Loucy (cell line): Measurements from ENCODE around the gene SMC1B.

Experiments used
- CTCF ChIP-seq: fragments of 200-600 bp; sonication (generic); conservative IDR thresholded peaks from 2 replicates; pipeline ENCODE4 v1.5.1; 2014; ENCODE audit warnings: mild to moderate bottlenecking, antibody characterized with exemption, low read length
- EZH2phosphoT487 ChIP-seq: fragments of 200-600 bp; IDR thresholded peaks from 2 replicates; pipeline ENCODE4 v1.6.1; 2018; ENCODE audit warnings: antibody characterized with exemption, mild to moderate bottlenecking, moderate library complexity, borderline replicate concordance

- no peak for TF ChIP-seq CTCF
- TF ChIP-seq EZH2phosphoT487: no peak
Measured at GRCh38 chr22:45427114-45427513, 13.7 kb upstream of the SMC1B start.
